SK-N-SH treated with all-trans-retinoic acid at 6 μM for 48 hours (cell line): ENCODE measurements around the gene PPP1R1B.

Experiments
- ATAC-seq: fragments of 200-7000 bp; cut with Tn5 transposase; 3 replicates; pipeline ENCODE4 v1.9.1; 2020; ENCODE audit warnings: mild to moderate bottlenecking, moderate library complexity
- ARNTL ChIP-seq: fragments of 450-650 bp; formaldehyde crosslinking; IDR thresholded peaks from 2 replicates; pipeline ENCODE4 v1.5.0; 2020; ENCODE audit warnings: low read depth, mild to moderate bottlenecking, moderate library complexity, borderline replicate concordance
- BACH2 ChIP-seq: fragments of 250-450 bp; sonication (Bioruptor Pico); IDR thresholded peaks from 2 replicates; pipeline ENCODE4 v1.9.0; 2021; ENCODE audit warnings: mild to moderate bottlenecking, borderline replicate concordance
- CSRNP3 ChIP-seq: fragments of 250-450 bp; sonication (Bioruptor Pico); IDR thresholded peaks from 2 replicates; pipeline ENCODE4 v1.5.1; 2021; ENCODE audit warnings: mild to moderate bottlenecking, moderate library complexity
- ESRRG ChIP-seq: fragments of 250-450 bp; sonication (Bioruptor Pico); IDR thresholded peaks from 2 replicates; pipeline ENCODE4 v1.6.1; 2021; ENCODE audit warnings: mild to moderate bottlenecking
- ISL1 ChIP-seq: fragments of 250-450 bp; sonication (Bioruptor Pico); IDR thresholded peaks from 2 replicates; pipeline ENCODE4 v2.1.2; 2022; ENCODE audit warnings: mild to moderate bottlenecking, moderate library complexity
- OSR1 ChIP-seq: fragments of 250-450 bp; sonication (Bioruptor Pico); IDR thresholded peaks from 2 replicates; pipeline ENCODE4 v1.8.0; 2022; ENCODE audit warnings: moderate library complexity, mild to moderate bottlenecking, inconsistent platforms
- POU6F1 ChIP-seq: fragments of 250-450 bp; sonication (Bioruptor Pico); IDR thresholded peaks from 2 replicates; pipeline ENCODE4 v1.8.0; 2021; ENCODE audit warnings: low read depth, mild to moderate bottlenecking, moderate library complexity, borderline replicate concordance
- PPARA ChIP-seq: fragments of 250-450 bp; sonication (Bioruptor Pico); IDR thresholded peaks from 2 replicates; pipeline ENCODE4 v1.5.0; 2020; ENCODE audit warnings: mild to moderate bottlenecking, borderline replicate concordance
- RARB ChIP-seq: fragments of 250-450 bp; sonication (Bioruptor Pico); IDR thresholded peaks from 2 replicates; pipeline ENCODE4 v1.8.0; 2021; ENCODE audit warnings: mild to moderate bottlenecking, moderate library complexity
- SNAI2 ChIP-seq: fragments of 250-450 bp; sonication (Bioruptor Pico); IDR thresholded peaks from 2 replicates; pipeline ENCODE4 v1.5.0; 2020; ENCODE audit warnings: mild to moderate bottlenecking, moderate library complexity
- TOX ChIP-seq: fragments of 250-450 bp; sonication (Bioruptor Pico); IDR thresholded peaks from 2 replicates; pipeline ENCODE4 v1.8.0; 2021; ENCODE audit warnings: mild to moderate bottlenecking, moderate library complexity, borderline replicate concordance
- ZC3H10 ChIP-seq: fragments of 250-450 bp; sonication (Bioruptor Pico); IDR thresholded peaks from 2 replicates; pipeline ENCODE4 v1.5.1; 2021; ENCODE audit warnings: mild to moderate bottlenecking, moderate library complexity
- ZFP30 ChIP-seq: fragments of 450-650 bp; formaldehyde crosslinking; IDR thresholded peaks from 2 replicates; pipeline ENCODE4 v1.5.0; 2022; ENCODE audit warnings: mild to moderate bottlenecking, moderate library complexity
- ZNF565 ChIP-seq: fragments of 450-650 bp; formaldehyde crosslinking; conservative IDR thresholded peaks from 2 replicates; pipeline ENCODE4 v1.5.0; 2020; ENCODE audit warnings: low read depth, mild to moderate bottlenecking, moderate library complexity
- ZNF70 ChIP-seq: fragments of 450-650 bp; formaldehyde crosslinking; IDR thresholded peaks from 2 replicates; pipeline ENCODE4 v1.5.0; 2020; ENCODE audit warnings: mild to moderate bottlenecking, moderate library complexity
- TF ChIP-seq, protein P1 (sequence below): fragments of 250-450 bp; sonication (Bioruptor Pico); IDR thresholded peaks from 2 replicates; pipeline ENCODE4 v1.5.1; 2020; ENCODE audit warnings: low read depth, mild to moderate bottlenecking, moderate library complexity

The PPP1R1B gene

DNA sequence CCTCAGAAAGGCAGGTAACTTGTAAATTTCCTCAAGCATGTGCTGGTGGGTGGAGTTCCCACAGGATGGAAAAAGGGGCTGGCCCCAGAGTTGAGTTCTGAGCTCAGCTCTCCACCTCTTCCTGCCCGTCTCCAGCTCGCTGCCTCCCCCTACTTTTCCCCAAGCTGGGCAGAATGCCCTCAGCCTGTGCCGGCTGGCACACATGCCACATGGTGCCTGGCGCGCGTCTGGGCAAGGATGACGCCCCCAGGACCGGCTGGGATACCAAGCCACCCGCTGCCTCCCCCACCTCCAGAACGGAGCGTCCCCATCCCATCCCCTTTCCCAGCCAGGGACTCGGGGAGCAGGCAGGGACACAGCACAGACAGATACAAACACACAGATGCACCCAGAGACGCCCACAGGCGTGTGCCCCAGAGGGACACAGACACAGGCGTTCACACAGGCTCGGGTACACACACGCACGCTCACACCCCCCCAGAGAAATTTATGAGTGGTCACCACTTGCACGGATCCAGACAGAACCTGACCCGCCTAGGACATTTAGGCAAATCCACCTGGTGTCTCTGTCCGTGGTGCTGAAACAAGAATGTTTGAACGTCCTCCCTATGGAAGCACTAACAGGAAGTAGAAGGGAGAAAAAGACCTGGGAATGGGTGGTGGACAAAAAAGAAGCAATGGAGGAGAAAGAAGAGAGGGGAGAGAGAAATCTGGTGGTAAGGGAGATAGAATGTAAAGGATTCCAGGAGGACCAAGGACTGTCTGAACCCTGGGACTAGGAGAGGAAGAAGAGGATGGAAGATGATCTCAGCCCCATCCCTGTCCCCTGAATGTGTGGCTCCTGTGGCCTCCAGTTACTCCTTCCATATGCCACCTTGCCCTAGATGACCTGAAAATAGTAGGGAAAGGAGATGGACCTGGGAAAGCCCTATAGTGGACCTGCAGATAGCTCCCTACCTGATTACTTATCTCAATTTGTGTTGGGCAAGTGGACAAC is 34.5 kb upstream of the PPP1R1B start (continued):
- TF ChIP-seq CSRNP3 (CRISPR knock-in tag), result no peak

DNA sequence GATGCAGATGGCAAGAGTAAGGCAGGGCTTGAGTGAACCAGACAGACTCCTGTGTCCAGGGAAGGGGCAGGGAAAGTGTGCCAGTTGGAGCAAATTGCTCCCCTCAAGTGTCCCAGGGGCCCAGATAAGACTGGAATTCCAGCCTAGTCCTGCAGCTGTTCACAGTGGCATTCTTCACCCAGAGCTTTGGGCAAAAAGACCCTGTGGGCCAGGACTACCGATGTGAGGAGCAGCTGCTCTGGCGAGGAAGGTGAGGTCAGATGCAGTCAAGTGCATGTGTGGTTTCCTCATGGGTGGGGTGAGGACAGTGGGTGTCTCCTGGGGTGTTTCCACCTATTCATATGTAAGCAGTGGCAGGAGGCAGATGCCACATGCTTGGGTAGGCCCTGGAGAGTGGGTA is 33.4 kb upstream of the PPP1R1B start:
- no peak for TF ChIP-seq POU6F1 (CRISPR knock-in tag)
- no peak for TF ChIP-seq ZNF565
- TF ChIP-seq ZNF70 (CRISPR knock-in tag), result no peak
- TF ChIP-seq ARNTL, result no peak
- no peak for TF ChIP-seq BACH2 (CRISPR knock-in tag)
- TF ChIP-seq ZC3H10 (CRISPR knock-in tag), result no peak
- TF ChIP-seq, all 23 proteins: peak for 0
- no peak for ATAC-seq

DNA sequence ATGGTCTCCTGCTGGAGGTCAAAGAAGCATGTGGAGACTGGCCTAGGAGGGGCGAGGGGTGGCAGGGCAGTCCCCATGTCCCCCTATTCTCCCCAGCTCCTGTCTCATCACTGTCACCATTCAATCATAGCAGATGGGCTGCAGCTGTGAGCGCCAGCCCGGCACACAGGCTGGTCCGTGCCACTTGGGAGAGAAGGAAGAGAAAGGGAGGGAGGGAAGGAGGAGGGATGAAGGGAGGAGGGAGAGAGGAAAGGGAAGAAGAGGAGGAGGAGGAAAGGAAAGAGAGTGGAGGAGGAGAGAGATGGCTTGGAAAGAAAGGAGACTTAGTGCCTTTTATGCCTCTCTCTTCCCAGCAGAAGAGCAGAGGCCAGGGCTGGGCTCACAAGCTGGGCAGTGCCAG is 31.5 kb upstream of the PPP1R1B start:
- TF ChIP-seq ARNTL (no peak), ZFP30 (CRISPR knock-in tag) (no peak), TOX (CRISPR knock-in tag) (no peak), ISL1 (CRISPR knock-in tag) (no peak), RARB (CRISPR knock-in tag) (no peak), OSR1 (no peak), PPARA (CRISPR knock-in tag) (no peak)
- TF ChIP-seq, protein P1, sequence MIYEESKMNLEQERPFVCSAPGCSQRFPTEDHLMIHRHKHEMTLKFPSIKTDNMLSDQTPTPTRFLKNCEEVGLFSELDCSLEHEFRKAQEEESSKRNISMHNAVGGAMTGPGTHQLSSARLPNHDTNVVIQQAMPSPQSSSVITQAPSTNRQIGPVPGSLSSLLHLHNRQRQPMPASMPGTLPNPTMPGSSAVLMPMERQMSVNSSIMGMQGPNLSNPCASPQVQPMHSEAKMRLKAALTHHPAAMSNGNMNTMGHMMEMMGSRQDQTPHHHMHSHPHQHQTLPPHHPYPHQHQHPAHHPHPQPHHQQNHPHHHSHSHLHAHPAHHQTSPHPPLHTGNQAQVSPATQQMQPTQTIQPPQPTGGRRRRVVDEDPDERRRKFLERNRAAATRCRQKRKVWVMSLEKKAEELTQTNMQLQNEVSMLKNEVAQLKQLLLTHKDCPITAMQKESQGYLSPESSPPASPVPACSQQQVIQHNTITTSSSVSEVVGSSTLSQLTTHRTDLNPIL (CRISPR knock-in tag), result no peak
- TF ChIP-seq, all 23 proteins: peak for 0
- ATAC-seq, result no peak

GRCh38 chr17:39595928-39596510 is 30.7 kb upstream of the PPP1R1B start:
- ATAC-seq, result no peak
- TF ChIP-seq ZC3H10 (CRISPR knock-in tag), result no peak
- no peak for TF ChIP-seq SNAI2 (CRISPR knock-in tag)
- TF ChIP-seq ARNTL, result no peak
- TF ChIP-seq ISL1 (CRISPR knock-in tag), result no peak
- TF ChIP-seq BACH2 (CRISPR knock-in tag), result no peak
- no peak for TF ChIP-seq TOX (CRISPR knock-in tag)
- TF ChIP-seq RARB (CRISPR knock-in tag), result no peak
- TF ChIP-seq OSR1, result no peak
- TF ChIP-seq ZNF70 (CRISPR knock-in tag), result no peak
- TF ChIP-seq, protein P1 (CRISPR knock-in tag), result no peak
- TF ChIP-seq ESRRG, result no peak
- TF ChIP-seq PPARA (CRISPR knock-in tag), result no peak
- TF ChIP-seq POU6F1 (CRISPR knock-in tag), result no peak
- TF ChIP-seq, all 23 proteins: peak for 0
